Mesendoderm (in vitro differentiated cells): ENCODE data around the gene WASHC2C. TPM values are rescaled to one million over a fixed set of nuclear protein-coding genes. Genes with fewer than 3 reads are reported as not detected.
"Not testable (repeated sequence)": the region's sequence is repeated elsewhere in the genome, so short reads cannot be mapped to it uniquely, and the experiment has no call there.

Experiments used
- DNase-seq: peaks from one replicate; pipeline ENCODE4 v3.0.0; 2013
- H2AK5ac ChIP-seq: 2 replicates; pipeline ENCODE4 v1.6.1; 2013; ENCODE audit warnings: low read length, inconsistent platforms
- H2BK120ac ChIP-seq: 2 replicates; pipeline ENCODE4 v1.6.1; 2013; ENCODE audit warnings: low read depth, mild to moderate bottlenecking, low read length, moderate library complexity, mixed read lengths
- H2BK15ac ChIP-seq: replicated peaks from 2 replicates; pipeline ENCODE4 v1.6.1; 2013; ENCODE audit warnings: low read depth, mild to moderate bottlenecking, moderate library complexity
- H2BK5ac ChIP-seq: 2 replicates; pipeline ENCODE4 v1.6.1; 2013; ENCODE audit warnings: low read length, inconsistent platforms
- H3K18ac ChIP-seq: 2 replicates; pipeline ENCODE4 v1.6.1; 2013; ENCODE audit warnings: mild to moderate bottlenecking, low read length, mixed read lengths
- H3K23ac ChIP-seq: one replicate; pipeline ENCODE4 v1.6.1; 2013; ENCODE audit warnings: low read length
- H3K27ac ChIP-seq: 2 replicates; pipeline ENCODE4 v1.5.1; 2013; ENCODE audit warnings: low read depth, mild to moderate bottlenecking, inconsistent platforms, low read length, moderate library complexity
- H3K27me3 ChIP-seq: 2 replicates; pipeline ENCODE4 v1.6.1; 2013; ENCODE audit warnings: low read length, control low read depth, mild to moderate bottlenecking, inconsistent platforms; ENCODE audit not compliant: insufficient read depth, poor library complexity
- H3K36me3 ChIP-seq: 2 replicates; pipeline ENCODE4 v1.6.1; 2013; ENCODE audit warnings: low read length, inconsistent platforms; ENCODE audit not compliant: control insufficient read depth, insufficient read depth
- H3K4ac ChIP-seq: one replicate; pipeline ENCODE4 v1.6.1; 2013; ENCODE audit warnings: low read depth, mild to moderate bottlenecking, low read length, moderate library complexity
- H3K4me1 ChIP-seq: 2 replicates; pipeline ENCODE4 v1.6.1; 2013; ENCODE audit warnings: low read depth, low read length, inconsistent platforms; ENCODE audit not compliant: control insufficient read depth
- H3K4me2 ChIP-seq: 2 replicates; pipeline ENCODE4 v1.6.1; 2013; ENCODE audit warnings: low read length
- H3K4me3 ChIP-seq: 2 replicates; pipeline ENCODE4 v1.5.1; 2013; ENCODE audit warnings: mild to moderate bottlenecking, low read length
- H3K56ac ChIP-seq: one replicate; pipeline ENCODE4 v1.6.1; 2013; ENCODE audit warnings: low read length
- H3K79me1 ChIP-seq: 2 replicates; pipeline ENCODE4 v1.6.1; 2013; ENCODE audit warnings: low read length, inconsistent platforms
- H3K79me2 ChIP-seq: 2 replicates; pipeline ENCODE4 v1.6.1; 2013; ENCODE audit warnings: mild to moderate bottlenecking, low read length; ENCODE audit not compliant: control insufficient read depth, insufficient read depth
- H3K9ac ChIP-seq: 2 replicates; pipeline ENCODE4 v1.6.1; 2013; ENCODE audit warnings: low read length, inconsistent platforms
- H4K5ac ChIP-seq: one replicate; pipeline ENCODE4 v1.6.1; 2013; ENCODE audit warnings: low read length
- H4K8ac ChIP-seq: one replicate; pipeline ENCODE4 v1.6.1; 2013; ENCODE audit warnings: low read depth, mild to moderate bottlenecking, control low read depth, low read length, moderate library complexity
- WGBS: extraction: QIAGEN DNeasy Blood & Tissue Kit; methylation state at CpG from one replicate; pipeline ENCODE4 v1.1.7; 2013; ENCODE audit warnings: low lambda C conversion rate, missing lambda C conversion rate; ENCODE audit not compliant: insufficient coverage; ENCODE audit errors: extremely low coverage; 5-methylcytosine and 5-hydroxymethylcytosine counted together
- polyA plus RNA-seq, 2 experiments: library from polyadenylated mRNA; stranded (reverse); fragments of 200-250 nt; gene quantifications; one replicate each; pipeline ENCODE4 v1.2.3, GENCODE V29; 2013

The WASHC2C gene
- 14.5 TPM for polyA plus RNA-seq (2013, experiment 1 of 2)
- 15.3 TPM for polyA plus RNA-seq (2013, experiment 2 of 2)

- WGBS, result no CpG with 5 or more reads among the region's 49 CpGs
Observed at GRCh38 chr10:45726703-45727420, at the start of gene WASHC2C. Gene WASHC2C (plus strand): TSS chr10:45727266. CDS start chr10:45727318, 52 bp downstream.

GRCh38 chr10:45678467-45678866 lies 48.6 kb upstream of the WASHC2C start:
- not testable (repeated sequence) for H2AK5ac ChIP-seq, H3K27me3 ChIP-seq, H3K79me1 ChIP-seq, H4K8ac ChIP-seq, H3K4me1 ChIP-seq, DNase-seq, H3K56ac ChIP-seq, H3K18ac ChIP-seq, H3K27ac ChIP-seq, H2BK120ac ChIP-seq, H3K9ac ChIP-seq, H3K23ac ChIP-seq, H2BK15ac ChIP-seq, H3K79me2 ChIP-seq, H2BK5ac ChIP-seq, H3K4ac ChIP-seq, H3K4me2 ChIP-seq, H3K4me3 ChIP-seq, H4K5ac ChIP-seq, H3K36me3 ChIP-seq
- no CpG with 5 or more reads among the region's 14 CpGs for WGBS

More at GRCh38 chr10:45726703-45727420, at the start of gene WASHC2C:
- Histone ChIP-seq H3K56ac (peak within 1 kb of the TSS; percentile 84), H3K9ac (peak within 1 kb of the TSS; percentile 67), H3K4me3 (peak within 1 kb of the TSS; percentile 53)
- not testable (repeated sequence) for H3K79me1 ChIP-seq, H3K4me1 ChIP-seq, H3K18ac ChIP-seq, H3K4ac ChIP-seq, H3K23ac ChIP-seq, H2BK120ac ChIP-seq, H3K4me2 ChIP-seq, H3K27me3 ChIP-seq, H4K5ac ChIP-seq, H4K8ac ChIP-seq, H3K27ac ChIP-seq, H3K36me3 ChIP-seq, H2BK15ac ChIP-seq, H3K79me2 ChIP-seq, H2AK5ac ChIP-seq, H2BK5ac ChIP-seq
- peak; percentile 77 for DNase-seq

GRCh38 chr10:45710200-45710796 lies 16.8 kb upstream of the WASHC2C start:
- H2BK5ac ChIP-seq, H3K4me3 ChIP-seq, H3K36me3 ChIP-seq, H3K9ac ChIP-seq, H3K27me3 ChIP-seq, H3K27ac ChIP-seq, H2BK15ac ChIP-seq, H2BK120ac ChIP-seq, H4K8ac ChIP-seq, DNase-seq, H3K4me1 ChIP-seq, H3K56ac ChIP-seq, H4K5ac ChIP-seq, H3K79me2 ChIP-seq, H3K23ac ChIP-seq, H3K4ac ChIP-seq, H3K79me1 ChIP-seq, H3K4me2 ChIP-seq, H2AK5ac ChIP-seq, H3K18ac ChIP-seq: not testable (repeated sequence)
- no CpG with 5 or more reads among the region's 3 CpGs for WGBS

GRCh38 chr10:45711223-45711622 lies 15.8 kb upstream of the WASHC2C start:
- H3K23ac ChIP-seq, H3K56ac ChIP-seq, H4K5ac ChIP-seq, H4K8ac ChIP-seq, H3K9ac ChIP-seq, H3K79me2 ChIP-seq, H3K18ac ChIP-seq, H3K4me1 ChIP-seq, H2AK5ac ChIP-seq, DNase-seq, H3K4me3 ChIP-seq, H2BK5ac ChIP-seq, H2BK120ac ChIP-seq, H3K27me3 ChIP-seq, H3K79me1 ChIP-seq, H3K27ac ChIP-seq, H3K36me3 ChIP-seq, H3K4ac ChIP-seq, H3K4me2 ChIP-seq, H2BK15ac ChIP-seq: not testable (repeated sequence)
- WGBS, result no CpG with 5 or more reads among the region's 5 CpGs

- H3K4me1 ChIP-seq, H3K4me3 ChIP-seq, H3K9ac ChIP-seq, H3K23ac ChIP-seq, H3K56ac ChIP-seq, H2BK15ac ChIP-seq, H2BK120ac ChIP-seq, H3K79me2 ChIP-seq, H2AK5ac ChIP-seq, H3K79me1 ChIP-seq, H2BK5ac ChIP-seq, H3K4me2 ChIP-seq, H3K27me3 ChIP-seq, H4K8ac ChIP-seq, H3K36me3 ChIP-seq, H4K5ac ChIP-seq, H3K27ac ChIP-seq, H3K18ac ChIP-seq, H3K4ac ChIP-seq, DNase-seq: not testable (repeated sequence)
- WGBS, result no CpG with 5 or more reads among the region's 3 CpGs
Observed at GRCh38 chr10:45717053-45717452, 10.0 kb upstream of the WASHC2C start.
